ENCODE measurements around the gene KLHL22.

KLHL22 gene

GRCh38 chr22:20464912-20465758, 30.5 kb downstream of the KLHL22 start:
- no peak overlapping the region for H3K4me3 ChIP-seq (replicated peaks in 1 of 2; ENCODE audit: low read depth in 2 of 2, low read length in 2 of 2)
- DNase-seq (ENCODE audit: low read depth in 2 of 2): no peak
- TF ChIP-seq CTCF (IDR thresholded peaks at IDR 0.05; ENCODE audit: low read depth, low read length): no peak

GRCh38 chr22:20464096-20464614, 31.4 kb downstream of the KLHL22 start:
- no peak for DNase-seq (ENCODE audit: low read depth in 2 of 2)
- H3K4me3 ChIP-seq (replicated peaks in 1 of 2; ENCODE audit: low read depth in 2 of 2, low read length in 2 of 2): no peak overlapping the region
- no peak for TF ChIP-seq CTCF (IDR thresholded peaks at IDR 0.05; ENCODE audit: low read depth, low read length)

- no peak for TF ChIP-seq CTCF (IDR thresholded peaks at IDR 0.05; ENCODE audit: low read depth, low read length)
- DNase-seq (ENCODE audit: low read depth in 2 of 2): no peak
- no peak overlapping the region for H3K4me3 ChIP-seq (replicated peaks in 1 of 2; ENCODE audit: low read depth in 2 of 2, low read length in 2 of 2)
Observed at GRCh38 chr22:20463324-20464095, 32.1 kb downstream of the KLHL22 start.

- no peak for DNase-seq (ENCODE audit: low read depth in 2 of 2)
- H3K4me3 ChIP-seq (replicated peaks in 1 of 2; ENCODE audit: low read depth in 2 of 2, low read length in 2 of 2): no peak overlapping the region
- no peak for TF ChIP-seq CTCF (IDR thresholded peaks at IDR 0.05; ENCODE audit: low read depth, low read length)
Observed at GRCh38 chr22:20459862-20460261, 35.7 kb downstream of the KLHL22 start.

- DNase-seq (ENCODE audit: low read depth in 2 of 2): no peak
- no peak overlapping the region for H3K4me3 ChIP-seq (replicated peaks in 1 of 2; ENCODE audit: low read depth in 2 of 2, low read length in 2 of 2)
- no peak for TF ChIP-seq CTCF (IDR thresholded peaks at IDR 0.05; ENCODE audit: low read depth, low read length)
Observed at GRCh38 chr22:20459152-20459542, 36.4 kb downstream of the KLHL22 start.

GRCh38 chr22:20458530-20459151, 37.0 kb downstream of the KLHL22 start:
- H3K4me3 ChIP-seq (replicated peaks in 1 of 2; ENCODE audit: low read depth in 2 of 2, low read length in 2 of 2): no peak overlapping the region
- no peak for TF ChIP-seq CTCF (IDR thresholded peaks at IDR 0.05; ENCODE audit: low read depth, low read length)
- no peak for DNase-seq (ENCODE audit: low read depth in 2 of 2)
